Activated CD8-positive, alpha-beta T cell treated with anti-CD3 and anti-CD28 coated beads, Interleukin-2, amount 10 ng/mL, durations not matched to agents 7 days and 5 days (primary cell): ENCODE results near the gene ZBTB44. TPM values are rescaled to one million over a fixed set of nuclear protein-coding genes. Genes with fewer than 3 reads are reported as not detected.

Source experiments
- ATAC-seq: fragments of 150-1000 bp; cut with Tn5 transposase; one replicate; pipeline ENCODE4 v1.10.0; 2021; ENCODE audit warnings: moderate library complexity
- CTCF ChIA-PET: fragments of 350-600 bp; sonication (Branson Sonifier 250); formaldehyde crosslinking; loops from one replicate; lab custom pipeline; 2021; ENCODE audit warnings: antibody characterized with exemption; lab: Charles Lee
- POLR2A ChIA-PET: fragments of 350-600 bp; sonication (Branson Sonifier 250); formaldehyde crosslinking; loops from one replicate; lab custom pipeline; 2021; ENCODE audit warnings: antibody characterized with exemption; lab: Charles Lee
- DNase-seq: peaks from one replicate; pipeline ENCODE4 v3.0.0-alpha.2; 2020
- H3K27ac Mint-ChIP-seq: one replicate; pipeline ENCODE4 v1.8.0; 2021; ENCODE audit warnings: mild to moderate bottlenecking, mixed read lengths
- H3K27me3 Mint-ChIP-seq: one replicate; pipeline ENCODE4 v1.8.0; 2021; ENCODE audit warnings: low read depth, mixed read lengths
- H3K36me3 Mint-ChIP-seq: one replicate; pipeline ENCODE4 v1.8.0; 2021; ENCODE audit warnings: low read depth, mixed read lengths
- H3K4me1 Mint-ChIP-seq: one replicate; pipeline ENCODE4 v1.8.0; 2021; ENCODE audit warnings: low read depth, mixed read lengths
- H3K4me3 Mint-ChIP-seq: one replicate; pipeline ENCODE4 v1.8.0; 2021; ENCODE audit warnings: mild to moderate bottlenecking, mixed read lengths
- H3K9me3 Mint-ChIP-seq: one replicate; pipeline ENCODE4 v1.8.0; 2022; ENCODE audit warnings: mixed read lengths; ENCODE audit not compliant: insufficient read depth
- total RNA-seq, 2 experiments: library from RNA; stranded (reverse); gene quantifications; one replicate each; pipeline ENCODE4 v1.2.3, GENCODE V29; 2021

ZBTB44 gene
- total RNA-seq, 2 experiments from 2014 or later: 37.8 to 42.1 TPM

- Mint-ChIP-seq H3K27me3 (peaks cover 5% of the 10 kb centered on the region), H3K27ac (no peak overlapping the region), H3K4me1 (no peaks in the 10 kb centered on the region), H3K36me3 (no peaks in the 10 kb centered on the region), H3K9me3 (no peaks in the 10 kb centered on the region), H3K4me3 (no peak overlapping the region)
- POLR2A ChIA-PET: no interaction called here
- ATAC-seq (no peak), DNase-seq (no peak)
- CTCF ChIA-PET: no interaction called here
Observed at GRCh38 chr11:130188585-130189347, 126.0 kb downstream of the ZBTB44 start.

- CTCF ChIA-PET: no interaction called here
- Mint-ChIP-seq H3K4me3 (no peak overlapping the region), H3K4me1 (no peaks in the 10 kb centered on the region), H3K27me3 (peaks cover 6% of the 10 kb centered on the region), H3K9me3 (no peaks in the 10 kb centered on the region), H3K27ac (no peak overlapping the region), H3K36me3 (no peaks in the 10 kb centered on the region)
- ATAC-seq (no peak), DNase-seq (no peak)
- POLR2A ChIA-PET: no interaction called here
Observed at GRCh38 chr11:130188047-130188446, 126.7 kb downstream of the ZBTB44 start.

GRCh38 chr11:130187096-130187495, 127.6 kb downstream of the ZBTB44 start:
- Mint-ChIP-seq H3K4me1 (no peaks in the 10 kb centered on the region), H3K36me3 (no peaks in the 10 kb centered on the region), H3K27ac (no peak overlapping the region), H3K4me3 (no peak overlapping the region), H3K27me3 (peaks cover 6% of the 10 kb centered on the region), H3K9me3 (no peaks in the 10 kb centered on the region)
- ATAC-seq (no peak), DNase-seq (no peak)
- CTCF ChIA-PET: no interaction called here
- POLR2A ChIA-PET: no interaction called here

- no peaks in the 10 kb centered on the region for H3K36me3 Mint-ChIP-seq
- H3K27me3 Mint-ChIP-seq: peaks cover 6% of the 10 kb centered on the region
- no peak overlapping the region for H3K4me3 Mint-ChIP-seq
- DNase-seq (no peak), ATAC-seq (no peak)
- ChIA-PET POLR2A (no interaction called here), CTCF (no interaction called here)
- H3K27ac Mint-ChIP-seq: no peak overlapping the region
- H3K9me3 Mint-ChIP-seq: no peaks in the 10 kb centered on the region
- H3K4me1 Mint-ChIP-seq: no peaks in the 10 kb centered on the region
Observed at GRCh38 chr11:130183878-130184610, 130.7 kb downstream of the ZBTB44 start.

- Mint-ChIP-seq H3K4me3 (no peak overlapping the region), H3K4me1 (no peaks in the 10 kb centered on the region), H3K27me3 (peaks cover 6% of the 10 kb centered on the region), H3K36me3 (no peaks in the 10 kb centered on the region), H3K9me3 (no peaks in the 10 kb centered on the region), H3K27ac (no peak overlapping the region)
- POLR2A ChIA-PET: no interaction called here
- CTCF ChIA-PET: no interaction called here
- DNase-seq (no peak), ATAC-seq (no peak)
Observed at GRCh38 chr11:130181295-130182272, 133.1 kb downstream of the ZBTB44 start.

GRCh38 chr11:130180896-130181294, 133.8 kb downstream of the ZBTB44 start:
- no peak overlapping the region for H3K4me3 Mint-ChIP-seq
- POLR2A ChIA-PET: no interaction called here
- no peak for DNase-seq
- CTCF ChIA-PET: no interaction called here
- H3K27ac Mint-ChIP-seq: no peak overlapping the region
- H3K36me3 Mint-ChIP-seq: no peaks in the 10 kb centered on the region
- no peaks in the 10 kb centered on the region for H3K4me1 Mint-ChIP-seq
- no peaks in the 10 kb centered on the region for H3K9me3 Mint-ChIP-seq
- H3K27me3 Mint-ChIP-seq: peaks cover 6% of the 10 kb centered on the region
- ATAC-seq: no peak

GRCh38 chr11:130180491-130180890, 134.2 kb downstream of the ZBTB44 start:
- no peak overlapping the region for H3K27ac Mint-ChIP-seq
- H3K4me1 Mint-ChIP-seq: no peaks in the 10 kb centered on the region
- CTCF ChIA-PET: no interaction called here
- no peaks in the 10 kb centered on the region for H3K36me3 Mint-ChIP-seq
- H3K9me3 Mint-ChIP-seq: no peaks in the 10 kb centered on the region
- POLR2A ChIA-PET: no interaction called here
- H3K27me3 Mint-ChIP-seq: peaks cover 6% of the 10 kb centered on the region
- no peak overlapping the region for H3K4me3 Mint-ChIP-seq
- DNase-seq (no peak), ATAC-seq (no peak)

- CTCF ChIA-PET: no interaction called here
- H3K9me3 Mint-ChIP-seq: no peaks in the 10 kb centered on the region
- POLR2A ChIA-PET: no interaction called here
- peaks cover 9% of the 10 kb centered on the region for H3K27me3 Mint-ChIP-seq
- no peak for ATAC-seq
- no peak overlapping the region for H3K4me3 Mint-ChIP-seq
- DNase-seq: no peak
- H3K27ac Mint-ChIP-seq: no peak overlapping the region
- H3K36me3 Mint-ChIP-seq: no peaks in the 10 kb centered on the region
- no peaks in the 10 kb centered on the region for H3K4me1 Mint-ChIP-seq
Observed at GRCh38 chr11:130179396-130180306, 135.1 kb downstream of the ZBTB44 start.

- Mint-ChIP-seq H3K27me3 (peaks cover 3% of the 10 kb centered on the region), H3K9me3 (no peaks in the 10 kb centered on the region), H3K4me1 (no peaks in the 10 kb centered on the region), H3K36me3 (no peaks in the 10 kb centered on the region), H3K27ac (no peak overlapping the region), H3K4me3 (no peak overlapping the region)
- ChIA-PET POLR2A (no interaction called here), CTCF (no interaction called here)
- no peak for ATAC-seq
- no peak for DNase-seq
Observed at GRCh38 chr11:130178441-130179339, 136.0 kb downstream of the ZBTB44 start.

- H3K4me3 Mint-ChIP-seq: no peak overlapping the region
- ATAC-seq (no peak), DNase-seq (no peak)
- H3K27ac Mint-ChIP-seq: no peak overlapping the region
- no peaks in the 10 kb centered on the region for H3K4me1 Mint-ChIP-seq
- ChIA-PET CTCF (no interaction called here), POLR2A (no interaction called here)
- H3K9me3 Mint-ChIP-seq: no peaks in the 10 kb centered on the region
- H3K27me3 Mint-ChIP-seq: peaks cover 2% of the 10 kb centered on the region
- H3K36me3 Mint-ChIP-seq: no peaks in the 10 kb centered on the region
Observed at GRCh38 chr11:130177782-130178181, 136.9 kb downstream of the ZBTB44 start.
